22Rv1 (cell line): Measurements from ENCODE around the gene SPIRE1.

Experiments
- CTCF ChIP-seq: fragments of 450-650 bp; IDR thresholded peaks from 2 replicates; pipeline ENCODE4 v1.5.1; 2017; ENCODE audit warnings: mild to moderate bottlenecking
- ZFX ChIP-seq: fragments of 450-650 bp; IDR thresholded peaks from 2 replicates; pipeline ENCODE4 v1.6.1; 2017; ENCODE audit warnings: antibody characterized with exemption, borderline replicate concordance

DNA sequence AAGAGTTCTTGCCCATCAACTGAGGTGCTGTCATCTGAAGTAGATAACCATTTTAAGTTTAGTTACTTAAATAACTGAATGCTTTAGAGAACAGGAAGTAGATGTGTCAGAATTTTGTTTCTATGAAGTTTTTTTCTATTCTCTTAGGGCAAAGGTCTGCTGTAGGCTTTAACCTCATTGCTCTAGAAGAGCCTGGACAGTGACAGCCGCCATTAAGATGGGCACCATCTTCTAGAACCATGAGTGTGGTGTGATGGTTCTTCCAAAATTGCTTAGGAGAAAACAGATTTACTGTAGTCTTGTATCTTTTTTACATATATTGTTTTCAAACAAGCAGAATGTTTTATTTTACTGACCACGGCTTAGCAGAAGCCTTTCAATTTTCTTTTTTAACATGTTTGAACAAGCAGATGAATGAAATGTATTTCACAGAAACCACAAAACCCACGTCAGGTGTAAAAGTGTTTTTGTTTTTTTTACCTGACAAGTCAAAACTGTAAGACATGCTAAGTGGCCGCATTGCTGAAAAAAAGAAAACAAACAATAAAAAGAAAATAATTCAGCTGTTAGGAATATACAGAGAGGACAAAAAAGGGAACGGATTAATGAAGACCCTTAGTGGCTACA is 172.3 kb downstream of the SPIRE1 start:
- TF ChIP-seq CTCF (no peak), ZFX (no peak)
